HG03064 (cell line): Measurements from ENCODE around the gene CLCN6.
"Not testable (repeated sequence)": the region's sequence is repeated elsewhere in the genome, so short reads cannot be mapped to it uniquely, and the experiment has no call there.

ENCODE experiments used
- ATAC-seq: cut with Tn5 transposase; IDR thresholded peaks from one replicate; pipeline ENCODE4 v1.9.1; 2021; ENCODE audit warnings: low read depth; ENCODE audit not compliant: unreplicated experiment

The CLCN6 gene

DNA sequence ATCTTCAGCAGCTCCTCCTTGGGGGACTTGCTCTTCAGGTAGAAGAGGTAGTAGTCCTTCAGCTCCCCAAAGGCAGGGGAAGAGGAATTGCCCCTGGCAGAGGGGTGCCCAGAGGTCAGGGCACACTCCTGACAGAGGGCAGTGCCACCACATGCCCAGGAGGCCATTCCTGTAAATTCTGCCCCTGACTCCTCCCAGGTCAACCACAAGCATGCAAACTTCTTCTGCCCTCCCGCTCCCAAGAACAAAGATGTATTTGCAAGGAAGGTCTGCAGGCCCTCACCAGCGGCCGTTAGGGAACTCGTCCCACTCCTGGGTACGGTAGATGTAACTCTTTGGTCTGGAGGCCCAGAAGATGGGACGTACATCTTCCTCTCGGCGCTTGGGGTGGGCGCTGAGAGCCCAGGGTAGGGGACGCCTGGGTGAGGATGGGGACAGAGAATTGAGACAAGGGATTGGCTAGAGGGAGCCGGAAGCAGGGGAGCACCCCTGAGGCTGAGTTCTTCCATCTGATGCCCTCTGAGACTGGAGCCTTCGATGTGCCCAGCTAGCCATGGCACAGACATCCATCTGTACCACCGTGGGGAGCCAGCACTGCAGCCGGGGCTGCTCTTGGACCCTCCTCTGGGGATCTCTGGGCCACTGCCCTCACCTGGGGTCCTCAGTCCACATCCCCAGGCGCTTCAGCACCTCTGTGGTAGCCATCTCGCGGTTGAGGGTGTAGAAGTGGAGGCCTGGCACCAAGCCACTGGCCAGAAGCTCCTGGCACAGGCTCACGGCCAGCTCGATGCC, 11.3 kb upstream of the CLCN6 start:
- no peak for ATAC-seq

DNA sequence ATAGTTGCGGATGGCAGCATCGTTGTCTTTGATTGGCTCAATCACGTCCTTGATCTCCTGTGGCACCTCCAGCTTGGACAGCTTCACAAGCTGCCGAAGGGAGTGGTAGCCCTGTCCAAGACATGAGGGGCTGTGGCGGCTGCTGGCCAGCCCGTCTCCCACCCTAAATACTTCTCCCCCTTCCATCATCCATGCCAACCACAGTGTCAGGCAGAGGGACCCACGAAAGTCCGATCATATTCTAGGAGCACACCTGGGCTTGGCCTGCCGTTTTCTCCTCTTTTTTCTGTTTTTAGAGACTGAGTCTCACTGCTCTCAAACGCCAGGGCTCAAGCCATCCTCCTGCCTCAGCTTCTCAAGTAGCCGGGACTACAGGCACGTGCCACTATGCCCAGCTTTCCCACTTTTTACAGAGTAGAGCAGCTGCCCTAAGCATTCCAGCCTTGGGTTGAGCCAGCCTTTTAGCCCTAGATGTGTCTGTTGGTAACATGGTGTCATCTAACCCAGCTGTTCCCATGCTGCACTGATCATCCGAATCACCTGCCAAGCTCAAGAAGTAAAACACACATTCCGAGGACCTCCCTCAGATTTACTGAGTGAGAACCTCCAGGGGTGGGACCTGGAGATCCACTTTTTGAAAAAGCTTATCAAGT, 10.6 kb upstream of the CLCN6 start:
- ATAC-seq: no peak

- ATAC-seq: no peak
Observed at GRCh38 chr1:11796036-11796828, 9.8 kb upstream of the CLCN6 start.

DNA sequence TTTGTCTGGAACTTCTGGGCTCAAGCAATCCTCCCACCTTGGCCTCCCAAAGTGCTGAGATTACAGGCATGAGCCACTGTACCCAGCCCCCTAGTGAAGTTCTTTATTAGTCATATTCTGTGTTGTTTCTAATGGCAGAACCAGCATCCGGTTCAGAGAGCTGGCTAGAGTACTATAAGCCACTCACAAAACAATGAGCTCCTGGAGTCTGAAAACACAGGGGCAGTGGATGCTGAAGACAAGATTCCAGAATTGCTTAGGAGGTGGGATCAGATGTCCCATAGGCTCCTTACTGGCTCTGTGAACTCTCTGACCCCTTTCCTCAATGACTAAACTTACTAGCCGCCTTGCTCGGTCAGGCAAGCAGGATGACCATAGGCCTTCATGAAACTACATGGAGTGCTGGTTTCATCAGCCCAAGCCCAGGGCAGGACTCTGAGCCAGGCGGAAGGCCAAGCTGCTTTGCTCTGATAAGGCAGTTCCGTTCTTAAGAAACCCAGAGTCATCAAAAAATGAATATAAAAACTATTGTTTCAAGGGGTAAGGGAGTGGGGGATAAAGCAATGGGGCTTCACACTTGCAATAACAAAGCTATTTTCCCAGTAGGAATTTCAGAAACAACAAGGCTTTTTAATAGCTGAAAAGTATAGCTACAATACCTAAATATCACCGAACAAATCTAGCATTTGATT, 8.3 kb upstream of the CLCN6 start:
- ATAC-seq: no peak

DNA sequence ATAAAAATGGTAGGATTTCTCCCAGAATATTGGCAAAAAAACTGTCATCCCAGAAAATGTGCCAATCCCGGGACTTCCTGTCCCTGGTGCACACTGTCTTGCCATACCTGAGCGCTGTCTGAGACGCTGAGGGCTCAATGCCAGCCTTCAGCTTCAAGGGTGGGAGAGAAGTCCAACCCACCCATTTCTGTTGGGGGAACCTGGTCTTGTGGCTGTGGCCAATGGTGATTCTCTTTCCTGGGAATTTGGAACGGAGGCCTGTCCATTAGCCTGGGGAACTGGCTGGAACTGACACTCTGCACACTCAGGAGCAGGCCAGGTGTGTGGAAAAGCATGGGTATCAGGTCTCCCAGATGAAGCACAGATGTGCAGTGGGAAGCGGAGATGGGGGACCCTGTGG, 6.9 kb upstream of the CLCN6 start:
- ATAC-seq: no peak

DNA sequence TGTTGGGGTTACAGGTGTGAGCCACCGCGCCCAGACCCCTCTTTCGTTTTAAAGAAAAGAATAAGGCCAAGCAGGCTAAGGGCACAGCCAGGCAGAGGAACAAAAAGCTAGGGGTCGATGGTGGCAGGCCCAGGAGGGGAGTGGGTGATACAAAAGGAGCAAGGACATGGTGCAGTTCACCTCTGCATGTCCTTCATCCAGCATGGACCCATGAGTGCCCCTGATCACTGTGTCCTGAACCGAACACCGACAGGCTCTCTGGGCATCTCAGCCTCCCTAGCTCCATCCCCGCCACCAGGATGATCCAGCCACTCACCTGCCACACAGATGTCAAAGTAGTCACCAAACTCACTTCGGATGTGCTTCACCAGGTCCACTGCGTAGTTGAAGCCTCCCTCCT, 6.1 kb upstream of the CLCN6 start:
- no peak for ATAC-seq

DNA sequence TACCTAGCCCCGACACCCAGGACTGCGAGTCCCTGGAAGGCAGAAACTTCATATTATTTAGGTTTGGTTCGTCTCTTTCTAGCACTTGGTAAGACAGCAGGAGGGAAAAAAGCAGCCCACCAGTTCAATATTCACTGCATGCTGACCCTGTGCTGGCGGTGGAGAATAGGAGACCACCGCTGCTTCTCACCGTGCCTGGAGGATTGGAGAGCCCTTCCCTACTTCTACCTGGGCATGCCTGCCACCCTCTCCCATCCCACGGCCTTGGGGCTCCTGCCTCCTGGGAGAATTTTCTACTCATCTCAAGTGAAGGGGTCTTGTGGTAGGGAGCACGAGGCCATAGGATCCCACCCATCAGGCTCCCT, 5.6 kb upstream of the CLCN6 start:
- no peak for ATAC-seq

DNA sequence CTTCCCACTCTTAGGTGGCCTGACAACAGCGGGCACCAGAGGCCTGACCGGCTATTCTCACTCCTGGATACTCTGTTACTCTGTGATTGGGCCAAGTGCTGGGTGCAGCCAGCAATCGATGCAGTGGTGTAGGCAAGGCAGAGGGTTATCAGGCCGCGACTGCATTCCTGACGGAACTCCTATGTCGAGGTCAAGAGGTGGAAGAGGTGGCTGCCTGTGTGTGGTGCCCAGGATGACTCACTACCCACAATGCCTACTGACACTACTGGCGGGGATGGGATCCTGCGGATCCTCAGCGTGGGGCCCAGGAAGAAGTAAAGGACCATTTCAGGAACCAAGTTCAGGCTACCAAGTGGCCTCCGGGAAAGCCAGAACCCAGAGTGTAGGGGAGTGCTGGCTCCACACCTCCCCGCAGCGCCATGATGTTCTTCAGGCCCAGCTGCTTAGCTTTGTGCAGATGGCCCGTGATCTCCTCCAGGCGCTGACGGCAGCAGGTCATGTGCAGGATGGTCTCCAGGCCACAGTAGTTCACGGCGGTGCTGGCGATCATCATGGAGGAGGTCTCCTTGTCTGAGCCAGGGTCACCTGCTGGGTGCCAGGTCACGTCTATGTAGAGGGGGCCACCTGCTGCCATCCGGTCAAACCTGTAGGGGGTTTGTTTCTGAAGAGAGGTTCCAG, 5.1 kb upstream of the CLCN6 start:
- no peak for ATAC-seq

GRCh38 chr1:11802616-11802972, 3.4 kb upstream of the CLCN6 start:
- ATAC-seq: no peak

DNA sequence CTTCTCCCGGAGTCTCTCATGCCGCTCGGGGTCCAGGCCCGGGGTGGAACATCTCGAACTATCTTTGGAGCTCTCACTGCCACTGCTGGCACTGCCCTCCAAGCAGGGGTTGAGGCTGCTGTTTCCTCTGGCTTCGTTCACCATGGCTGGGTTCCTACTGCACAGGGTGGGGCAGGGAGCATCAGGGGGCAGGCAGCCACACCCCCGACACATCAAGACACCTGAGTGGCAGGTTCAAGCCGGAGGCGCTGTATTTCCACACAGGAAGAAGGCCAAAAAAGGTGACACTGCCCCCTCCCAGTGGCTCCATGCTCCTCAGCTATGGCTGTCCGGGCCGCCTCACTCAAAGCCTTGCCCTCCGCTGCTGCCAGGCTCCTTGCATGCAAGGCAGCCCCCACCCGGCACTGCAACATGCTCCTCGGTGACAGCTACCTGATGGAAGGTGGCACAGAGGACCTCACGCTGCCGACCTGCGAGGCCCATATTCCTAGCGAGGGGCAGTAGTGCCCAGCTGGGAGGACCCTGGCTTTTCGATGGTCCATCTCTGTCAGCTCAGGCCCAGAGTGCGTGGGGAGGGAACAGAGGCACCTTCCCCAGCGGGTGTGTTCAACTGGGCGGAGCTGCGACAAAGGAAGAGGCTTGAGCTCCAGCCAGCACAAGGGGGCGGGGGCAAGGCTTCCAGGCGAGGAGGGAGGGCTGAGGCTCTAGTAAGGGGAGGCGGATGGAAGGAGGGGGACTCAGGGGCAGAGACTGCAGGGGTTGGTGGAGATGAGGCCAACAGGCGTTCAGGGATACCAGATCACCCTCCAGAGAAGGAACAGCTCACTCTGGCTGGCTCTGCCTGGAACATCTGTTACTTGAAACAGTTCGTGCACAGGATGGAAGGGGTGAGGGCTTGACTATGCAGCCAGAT, 2.8 kb upstream of the CLCN6 start:
- ATAC-seq: no peak

DNA sequence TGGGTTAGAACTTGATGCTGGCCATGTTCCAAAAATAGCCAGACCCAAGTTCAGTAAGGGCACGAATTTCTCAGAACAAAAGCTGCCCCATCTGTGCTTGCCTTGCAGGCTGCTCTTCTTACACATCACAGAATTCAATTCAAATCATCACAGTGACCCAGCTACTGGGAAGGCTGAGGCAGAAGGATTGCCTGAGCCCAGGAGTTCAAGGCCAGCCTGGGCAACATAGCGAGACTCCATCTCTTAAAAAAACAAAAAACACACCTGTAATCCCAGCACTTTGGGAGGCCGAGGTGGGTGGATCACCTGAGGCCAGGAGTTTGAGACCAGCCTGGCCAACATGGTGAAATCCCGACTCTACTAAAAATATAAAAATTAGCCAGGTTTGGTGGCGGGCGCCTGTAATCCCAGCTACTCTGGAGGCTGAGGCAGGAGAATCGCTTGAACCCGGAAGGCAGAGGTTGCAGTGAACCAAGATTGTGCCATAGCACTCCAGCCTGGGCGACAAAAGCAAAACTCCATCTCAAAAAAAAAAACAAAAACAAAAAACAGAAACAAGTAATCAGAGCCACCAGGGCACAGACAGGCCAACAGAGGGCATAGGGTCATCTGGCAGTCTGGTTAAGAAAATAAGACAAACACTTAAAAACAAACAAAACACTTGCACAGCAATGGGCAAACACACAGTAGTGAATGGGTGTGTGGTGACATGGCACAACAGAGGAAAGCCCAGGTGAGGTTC, 1.9 kb upstream of the CLCN6 start:
- not testable (repeated sequence) for ATAC-seq

GRCh38 chr1:11804666-11805421, 1.1 kb upstream of the CLCN6 start:
- ATAC-seq: no peak

DNA sequence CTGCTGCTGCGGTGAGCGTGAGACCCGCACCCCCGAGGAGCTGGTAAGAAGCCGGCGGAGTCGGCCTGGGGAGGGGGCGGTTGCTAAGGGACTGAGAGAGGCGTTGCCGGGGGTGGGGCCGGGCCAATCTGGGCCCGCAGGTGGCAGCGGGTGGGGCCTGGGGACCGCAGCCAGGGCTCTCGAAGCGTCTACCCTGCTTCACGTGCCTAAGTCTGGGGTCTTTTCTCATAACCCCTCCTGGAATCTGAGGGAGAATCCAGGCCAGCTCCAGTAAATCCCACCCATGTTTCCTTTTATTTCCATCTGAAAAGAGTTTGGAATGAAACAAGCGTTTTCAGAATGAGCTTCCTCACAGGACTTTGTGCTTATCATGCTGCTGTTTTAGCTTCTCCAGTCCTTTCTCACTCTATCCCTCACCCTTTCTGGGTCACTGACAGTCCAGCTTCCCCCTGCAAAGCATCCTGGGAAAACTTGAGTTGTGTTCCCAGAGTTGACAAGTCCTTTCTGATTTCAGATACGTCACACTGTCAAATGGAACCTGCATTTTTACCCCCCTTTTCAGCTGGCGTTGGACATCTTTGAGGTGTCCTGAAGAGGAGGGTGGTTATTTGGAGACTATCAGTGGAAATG, 431 bp downstream of the CLCN6 start:
- peak; percentile 39 for ATAC-seq

DNA sequence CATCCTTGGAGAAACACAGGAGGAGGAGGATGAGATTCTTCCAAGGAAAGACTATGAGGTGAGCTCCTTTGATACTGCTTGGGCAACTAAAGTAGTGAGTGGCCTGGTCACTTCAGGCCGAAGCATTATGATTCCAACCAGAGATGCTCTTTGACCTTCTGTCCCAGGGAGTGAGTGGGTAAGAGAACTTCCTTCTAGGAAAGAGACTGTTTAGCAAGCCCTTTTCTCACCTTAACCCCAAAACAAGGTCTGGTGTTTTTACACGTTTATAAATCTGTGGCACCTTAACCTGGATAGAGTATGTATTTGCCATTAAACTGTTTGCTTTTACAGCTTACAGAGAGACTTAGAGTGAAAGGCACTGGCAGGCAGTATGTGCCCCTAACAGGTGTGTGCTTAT, 1.1 kb downstream of the CLCN6 start:
- no peak for ATAC-seq

DNA sequence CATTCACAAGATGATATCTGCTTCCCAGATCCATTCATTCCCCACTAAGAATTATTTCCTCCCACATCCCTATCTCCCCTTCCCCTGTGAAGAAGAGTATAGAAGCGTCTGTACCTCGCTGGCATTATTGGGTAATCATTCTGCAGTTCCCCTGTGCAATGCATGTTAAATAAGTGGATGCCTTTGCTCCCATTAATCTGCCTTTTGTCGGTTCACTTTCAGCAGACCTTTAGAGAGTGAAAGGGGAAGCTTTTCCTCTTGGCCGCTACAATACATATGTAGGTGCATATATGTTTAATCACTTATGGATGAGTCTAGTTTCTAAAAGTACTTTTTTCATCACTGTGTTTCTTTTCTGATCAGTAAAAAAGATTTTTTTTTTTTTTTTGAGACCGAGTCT, 7.0 kb downstream of the CLCN6 start:
- no peak for ATAC-seq

DNA sequence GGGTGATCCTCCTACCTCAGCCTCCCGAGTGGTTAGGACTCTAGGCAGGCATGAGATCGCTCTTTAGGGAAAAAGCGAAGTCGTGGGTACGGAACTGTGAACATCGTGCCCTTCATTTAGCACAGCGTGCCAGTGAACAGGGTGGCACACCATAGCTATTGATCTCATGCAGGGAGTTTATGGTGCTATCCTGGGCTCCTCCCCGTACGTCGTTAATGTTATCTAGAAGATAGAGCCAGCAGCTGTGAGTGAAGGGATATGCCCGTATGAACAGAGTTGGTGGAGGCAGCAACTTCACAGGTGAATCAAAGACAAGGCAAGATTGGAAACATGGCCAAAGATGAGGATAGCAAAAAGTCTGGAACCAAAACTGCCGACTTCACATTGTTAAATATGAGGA, 11.2 kb downstream of the CLCN6 start:
- no peak for ATAC-seq

DNA sequence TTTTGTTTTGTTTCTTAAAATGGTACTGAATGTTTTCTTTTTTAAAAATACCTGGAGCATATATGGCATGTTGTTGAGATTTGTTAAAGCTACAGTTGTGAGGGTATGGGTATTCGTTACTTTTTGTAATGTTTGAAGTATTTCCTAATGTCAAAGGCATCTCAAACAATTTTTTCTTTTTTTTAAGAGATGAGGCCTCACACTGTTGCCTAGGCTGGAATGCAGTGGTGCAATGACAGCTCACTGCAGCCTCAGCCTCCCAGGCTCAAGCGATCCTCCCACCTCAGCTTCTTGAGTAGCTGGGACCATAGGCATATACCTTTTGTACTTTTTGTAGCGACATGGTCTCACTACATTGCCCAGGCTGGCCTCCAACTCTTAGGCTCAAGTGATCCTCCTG, 16.1 kb downstream of the CLCN6 start:
- ATAC-seq: no peak
